ENCODE results near the gene GULP1. TPM values are rescaled to one million over a fixed set of nuclear protein-coding genes. Genes with fewer than 3 reads are reported as not detected.

GULP1 gene
- total RNA-seq, 1 experiment from 2014 or later = 140 TPM

DNA sequence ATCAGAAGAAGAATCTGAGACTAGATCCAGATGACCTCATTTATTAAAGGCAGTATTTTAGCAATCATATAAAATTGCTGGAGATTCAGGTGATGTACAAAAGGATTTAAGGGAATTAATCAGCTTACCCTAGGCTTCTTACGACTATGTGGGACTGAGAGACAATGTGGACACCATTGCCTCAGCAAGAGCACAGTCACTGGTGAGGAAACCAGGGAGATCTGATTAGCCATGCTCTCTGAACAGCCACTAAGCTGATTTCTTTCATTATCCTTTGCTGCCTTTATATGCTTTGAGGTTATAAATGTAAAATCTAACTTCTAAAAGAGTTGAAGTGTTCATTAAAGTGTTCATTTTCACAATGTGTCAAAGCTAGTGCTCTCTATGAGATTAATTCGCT lies 22.7 kb upstream of the GULP1 start:
- no peak overlapping the region for H3K27ac Mint-ChIP-seq
- Histone ChIP-seq H3T11ph (ENCODE audit: low read length) (no peak overlapping the region), H3K4me2 (ENCODE audit: insufficient read depth, insufficient read length, low read length) (no peak overlapping the region), H4K5ac (ENCODE audit: insufficient read length, low read depth, low read length) (no peak overlapping the region), H3K9ac (ENCODE audit: extremely low read depth, insufficient read length, low read length) (no peak overlapping the region), H4K20me1 (ENCODE audit: control insufficient read depth, insufficient read depth, insufficient read length) (no peaks in the 10 kb centered on the region), H2BK5ac (ENCODE audit: insufficient read length, low read length) (no peak overlapping the region), H3K18ac (ENCODE audit: insufficient read length, low read depth, low read length) (no peak overlapping the region), H4K8ac (replicated peaks; ENCODE audit: insufficient read length, low read depth, low read length) (no peak overlapping the region), H2AFZ (ENCODE audit: low read length) (no peak overlapping the region), H2BK20ac (ENCODE audit: low read depth, low read length, poor library complexity, severe bottlenecking) (no peak overlapping the region), H3K23ac (ENCODE audit: insufficient read length, low read depth, low read length) (no peak overlapping the region), H3K4me1 (ENCODE audit: insufficient read depth, low read length) (peaks cover under 1% of the 10 kb centered on the region; the same call in 1 of the 2 replicates), H3K79me2 (ENCODE audit: insufficient read depth, low read length) (no peaks in the 10 kb centered on the region), H2BK15ac (ENCODE audit: low read depth, low read length) (no peak overlapping the region), H2BK12ac (ENCODE audit: insufficient read length, low read depth, low read length) (no peak overlapping the region), H3K27ac (ENCODE audit: insufficient read length, low read depth, low read length) (no peak overlapping the region), H3K56ac (ENCODE audit: insufficient read length, low read depth, low read length) (no peak overlapping the region), H3K14ac (ENCODE audit: insufficient read depth, low read length) (no peak overlapping the region), H4K91ac (ENCODE audit: insufficient read length, low read depth, low read length) (no peak overlapping the region), H3K4ac (ENCODE audit: low read depth, low read length) (no peak overlapping the region), H3K79me1 (ENCODE audit: insufficient read depth, low read depth, low read length, poor library complexity, severe bottlenecking) (no peaks in the 10 kb centered on the region), H3K9me3 (ENCODE audit: control insufficient read depth, low read depth, low read length) (no peaks in the 10 kb centered on the region), H2BK120ac (ENCODE audit: low read depth, low read length, poor library complexity, severe bottlenecking) (no peak overlapping the region), H2AK5ac (ENCODE audit: insufficient read length, low read length) (no peak overlapping the region), H3K27me3 (ENCODE audit: insufficient read depth, low read length) (no peaks in the 10 kb centered on the region), H3K23me2 (ENCODE audit: insufficient read length, low read depth, low read length, poor library complexity, severe bottlenecking) (no peaks in the 10 kb centered on the region)
- H3K36me3 Mint-ChIP-seq (ENCODE audit: insufficient read depth in 1 of 3, low read depth in 3 of 3) = peaks cover 1 to 12% (median 2%) of the 10 kb centered on the region in 3 experiments; a peak in 4 of 7 replicates
- TF ChIP-seq, protein P1, sequence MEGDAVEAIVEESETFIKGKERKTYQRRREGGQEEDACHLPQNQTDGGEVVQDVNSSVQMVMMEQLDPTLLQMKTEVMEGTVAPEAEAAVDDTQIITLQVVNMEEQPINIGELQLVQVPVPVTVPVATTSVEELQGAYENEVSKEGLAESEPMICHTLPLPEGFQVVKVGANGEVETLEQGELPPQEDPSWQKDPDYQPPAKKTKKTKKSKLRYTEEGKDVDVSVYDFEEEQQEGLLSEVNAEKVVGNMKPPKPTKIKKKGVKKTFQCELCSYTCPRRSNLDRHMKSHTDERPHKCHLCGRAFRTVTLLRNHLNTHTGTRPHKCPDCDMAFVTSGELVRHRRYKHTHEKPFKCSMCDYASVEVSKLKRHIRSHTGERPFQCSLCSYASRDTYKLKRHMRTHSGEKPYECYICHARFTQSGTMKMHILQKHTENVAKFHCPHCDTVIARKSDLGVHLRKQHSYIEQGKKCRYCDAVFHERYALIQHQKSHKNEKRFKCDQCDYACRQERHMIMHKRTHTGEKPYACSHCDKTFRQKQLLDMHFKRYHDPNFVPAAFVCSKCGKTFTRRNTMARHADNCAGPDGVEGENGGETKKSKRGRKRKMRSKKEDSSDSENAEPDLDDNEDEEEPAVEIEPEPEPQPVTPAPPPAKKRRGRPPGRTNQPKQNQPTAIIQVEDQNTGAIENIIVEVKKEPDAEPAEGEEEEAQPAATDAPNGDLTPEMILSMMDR (conservative IDR thresholded peaks at IDR 0.05) = no peak
- H3K4me1 Mint-ChIP-seq = peaks cover 7 to 9% of the 10 kb centered on the region in 2 experiments
- H3K4me3 Mint-ChIP-seq = no peak overlapping the region
- H3K9me3 Mint-ChIP-seq = peaks cover 3 to 6% of the 10 kb centered on the region in 2 experiments; a peak in 3 of 5 replicates
- WGBS (ENCODE audit: extremely low coverage, insufficient read length, low lambda C conversion rate) = no CpG with 5 or more reads among the region's 2 CpGs
- DNase-seq = no peak
- H3K27me3 Mint-ChIP-seq (ENCODE audit: low read depth) = no peaks in the 10 kb centered on the region
